ACC112 (cell line): Measurements from ENCODE around the gene AFF1.

Source experiments
- H2AFZ ChIP-seq: fragments of 200-600 bp; sonication (generic); one replicate; pipeline ENCODE4 v1.6.0; 2017; ENCODE audit warnings: antibody characterized with exemption, low read length; ENCODE audit not compliant: unreplicated experiment
- H3K27ac ChIP-seq: fragments of 200-600 bp; sonication (generic); 2 replicates; pipeline ENCODE4 v1.5.1; 2014; ENCODE audit warnings: low read depth, mild to moderate bottlenecking, antibody characterized with exemption, low read length, moderate library complexity
- H3K27me3 ChIP-seq: fragments of 200-600 bp; sonication (generic); 2 replicates; pipeline ENCODE4 v1.6.1; 2014; ENCODE audit warnings: mild to moderate bottlenecking, antibody characterized with exemption, low read length, moderate library complexity, mixed read lengths; ENCODE audit not compliant: insufficient read depth
- H3K36me3 ChIP-seq: fragments of 200-600 bp; sonication (generic); 2 replicates; pipeline ENCODE4 v1.6.1; 2016; ENCODE audit warnings: mild to moderate bottlenecking, antibody characterized with exemption, low read length, moderate library complexity, mixed read lengths; ENCODE audit not compliant: insufficient read depth
- H3K4me1 ChIP-seq: fragments of 200-600 bp; sonication (generic); one replicate; pipeline ENCODE4 v1.6.1; 2016; ENCODE audit warnings: low read length, mixed read lengths; ENCODE audit not compliant: insufficient read depth, unreplicated experiment, control insufficient read depth
- H3K4me3 ChIP-seq: fragments of 200-600 bp; sonication (generic); 2 replicates; pipeline ENCODE4 v1.5.1; 2014; ENCODE audit warnings: mild to moderate bottlenecking, low read depth, low read length
- H3K79me2 ChIP-seq: fragments of 200-600 bp; sonication (generic); one replicate; pipeline ENCODE4 v1.6.0; 2016; ENCODE audit warnings: low read length; ENCODE audit not compliant: control insufficient read depth, unreplicated experiment, insufficient read depth

The AFF1 gene

DNA sequence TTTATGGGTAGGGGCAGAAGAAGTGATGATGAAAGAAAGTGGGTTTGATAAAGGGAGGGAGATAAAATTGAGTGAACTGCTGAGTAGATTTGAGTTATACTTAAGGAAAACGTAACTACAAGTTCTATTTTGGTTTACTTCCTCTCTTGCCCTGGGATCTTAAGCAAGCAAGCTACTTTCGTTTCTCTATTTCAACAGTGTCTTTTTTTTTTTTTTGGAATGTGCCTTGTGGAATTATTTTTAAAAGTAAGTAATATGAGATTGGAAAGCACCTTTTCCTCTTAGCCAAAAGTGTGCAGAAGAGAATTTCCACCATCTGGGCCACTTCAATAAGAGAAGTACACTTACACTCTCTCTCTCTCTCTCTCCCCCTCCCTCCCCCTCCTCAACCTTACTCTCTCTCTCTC, 26.6 kb upstream of the AFF1 start:
- Histone ChIP-seq H3K79me2 (no peaks in the 10 kb centered on the region), H3K36me3 (no peaks in the 10 kb centered on the region), H3K4me3 (no peak overlapping the region), H2AFZ (peak overlapping the region; percentile 37), H3K4me1 (peaks cover 13% of the 10 kb centered on the region), H3K27ac (peak overlapping the region; percentile 46; the same call in 1 of the 2 replicates), H3K27me3 (no peaks in the 10 kb centered on the region)

GRCh38 chr4:86909546-86910295, 25.1 kb upstream of the AFF1 start:
- Histone ChIP-seq H3K79me2 (no peaks in the 10 kb centered on the region), H2AFZ (no peak overlapping the region), H3K4me3 (no peak overlapping the region), H3K27me3 (no peaks in the 10 kb centered on the region), H3K4me1 (peaks cover 13% of the 10 kb centered on the region), H3K27ac (no peak overlapping the region), H3K36me3 (no peaks in the 10 kb centered on the region)

- Histone ChIP-seq H2AFZ (no peak overlapping the region), H3K36me3 (no peaks in the 10 kb centered on the region), H3K4me1 (peaks cover 13% of the 10 kb centered on the region), H3K27me3 (no peaks in the 10 kb centered on the region), H3K4me3 (no peak overlapping the region), H3K27ac (no peak overlapping the region), H3K79me2 (no peaks in the 10 kb centered on the region)
These were observed 24.4 kb upstream of the AFF1 start for GRCh38 chr4:86910369-86910768.

DNA sequence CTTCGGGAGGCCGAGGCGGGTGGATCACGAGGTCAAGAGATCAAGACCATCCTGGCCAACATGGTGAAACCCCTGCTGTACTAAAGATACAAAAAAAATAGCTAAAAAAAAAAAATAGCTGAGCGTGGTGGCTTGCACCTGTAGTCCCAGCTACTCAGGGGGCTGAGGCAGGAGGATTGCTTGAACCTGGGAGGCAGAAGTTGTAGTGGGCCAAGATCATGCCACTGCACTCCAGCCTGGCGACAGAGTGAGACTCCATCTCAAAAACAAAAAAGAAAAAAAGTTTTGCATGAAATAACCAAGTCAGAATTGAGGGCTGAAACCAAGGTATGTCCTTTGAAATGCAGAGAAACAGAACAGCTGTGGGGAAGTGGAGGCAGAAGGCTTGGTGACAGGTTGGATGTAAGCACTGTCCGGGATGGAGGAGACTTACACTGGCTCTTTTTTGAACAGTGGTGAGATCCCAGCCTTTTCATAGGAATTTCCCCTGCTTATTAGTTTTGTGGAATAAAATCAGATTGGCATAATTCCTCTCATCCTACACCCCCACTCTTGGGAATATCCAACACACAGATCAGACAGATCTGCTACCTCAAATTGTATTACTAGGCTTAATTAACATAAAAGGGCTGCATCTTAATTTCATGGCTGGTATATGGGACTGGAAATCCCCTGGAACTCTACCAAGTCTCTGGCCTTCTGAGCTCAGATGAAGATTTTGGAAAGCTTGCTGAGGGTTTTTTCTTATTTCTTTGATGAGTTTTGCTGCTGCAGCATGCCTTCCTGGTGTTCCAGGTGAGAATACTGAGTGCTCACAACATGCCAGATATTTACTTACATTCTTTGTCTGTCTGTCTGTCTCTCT, 23.8 kb upstream of the AFF1 start:
- H3K27me3 ChIP-seq: no peaks in the 10 kb centered on the region
- H3K4me1 ChIP-seq: peaks cover 13% of the 10 kb centered on the region
- H3K4me3 ChIP-seq: no peak overlapping the region
- no peaks in the 10 kb centered on the region for H3K79me2 ChIP-seq
- H3K27ac ChIP-seq: no peak overlapping the region
- H3K36me3 ChIP-seq: no peaks in the 10 kb centered on the region
- no peak overlapping the region for H2AFZ ChIP-seq

DNA sequence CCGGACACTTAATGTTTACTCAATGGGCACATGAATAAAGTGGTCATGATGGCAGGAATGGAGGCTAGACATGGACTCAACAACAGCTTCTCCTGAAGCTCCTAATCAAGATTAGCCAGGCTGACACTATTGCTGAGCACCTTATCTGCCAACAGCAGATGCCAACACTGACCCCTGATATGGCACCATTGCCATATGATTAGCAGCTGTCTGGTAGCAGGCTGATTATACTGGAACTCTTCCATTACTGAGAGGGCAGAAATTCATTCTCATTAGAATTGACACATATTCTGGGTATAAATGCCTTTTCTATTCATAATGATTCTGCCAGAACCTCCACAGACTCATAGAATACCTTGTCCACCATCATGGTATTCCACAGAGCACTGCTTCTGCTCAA, 18.4 kb upstream of the AFF1 start:
- no peak overlapping the region for H3K4me3 ChIP-seq
- H3K36me3 ChIP-seq: 0 out of 2 replicates have a peak, but pooled peaks cover 3% of the 10 kb centered on the region
- no peaks in the 10 kb centered on the region for H3K27me3 ChIP-seq
- H3K79me2 ChIP-seq: no peaks in the 10 kb centered on the region
- no peak overlapping the region for H2AFZ ChIP-seq
- H3K4me1 ChIP-seq: peaks cover 36% of the 10 kb centered on the region
- no peak overlapping the region for H3K27ac ChIP-seq

DNA sequence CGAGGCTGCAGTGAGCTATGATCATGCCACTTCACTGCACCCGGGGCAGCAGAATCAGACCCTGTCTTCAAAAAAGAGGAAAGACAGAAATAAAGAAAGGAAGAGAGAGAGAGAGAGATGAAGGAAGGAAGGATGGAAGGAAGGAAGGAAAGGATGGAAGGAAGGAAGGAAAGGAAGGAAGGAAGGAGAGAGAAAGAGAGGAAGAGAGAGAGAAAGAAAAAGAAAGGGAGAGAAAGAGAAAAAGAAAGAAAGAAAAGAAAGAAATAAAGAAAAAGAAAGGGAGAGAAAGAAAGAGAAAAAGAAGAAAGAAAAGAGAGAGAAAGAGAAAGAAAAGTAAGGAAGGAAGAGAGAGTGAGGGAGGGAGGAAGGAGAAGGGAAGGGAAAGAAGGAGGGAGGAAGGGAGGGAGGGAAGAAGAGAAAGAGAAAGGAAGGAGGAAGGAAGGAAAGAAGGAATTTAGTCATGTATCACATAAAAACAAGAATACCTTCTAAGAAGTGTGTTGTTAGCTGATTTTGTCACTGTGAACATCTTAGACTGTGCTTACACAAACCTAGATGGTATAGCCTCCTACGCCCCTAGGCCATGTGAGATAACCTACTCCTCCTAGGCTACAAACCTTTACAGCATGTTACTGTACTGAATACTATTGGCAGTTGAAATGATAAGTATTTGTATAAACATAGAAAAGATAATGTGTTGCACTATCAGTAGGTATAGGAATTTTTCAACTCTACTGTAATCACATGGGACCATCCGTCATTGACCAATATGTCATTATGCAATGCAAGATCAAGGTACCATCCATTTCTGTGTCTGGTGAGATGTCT, 17.4 kb upstream of the AFF1 start:
- H3K4me1 ChIP-seq: peaks cover 43% of the 10 kb centered on the region
- H3K27me3 ChIP-seq: no peaks in the 10 kb centered on the region
- H3K4me3 ChIP-seq: no peak overlapping the region
- 0 out of 2 replicates have a peak, but pooled peaks cover 3% of the 10 kb centered on the region for H3K36me3 ChIP-seq
- peak overlapping the region; percentile 79; the same call in 1 of the 2 replicates for H3K27ac ChIP-seq
- H3K79me2 ChIP-seq: no peaks in the 10 kb centered on the region
- no peak overlapping the region for H2AFZ ChIP-seq

DNA sequence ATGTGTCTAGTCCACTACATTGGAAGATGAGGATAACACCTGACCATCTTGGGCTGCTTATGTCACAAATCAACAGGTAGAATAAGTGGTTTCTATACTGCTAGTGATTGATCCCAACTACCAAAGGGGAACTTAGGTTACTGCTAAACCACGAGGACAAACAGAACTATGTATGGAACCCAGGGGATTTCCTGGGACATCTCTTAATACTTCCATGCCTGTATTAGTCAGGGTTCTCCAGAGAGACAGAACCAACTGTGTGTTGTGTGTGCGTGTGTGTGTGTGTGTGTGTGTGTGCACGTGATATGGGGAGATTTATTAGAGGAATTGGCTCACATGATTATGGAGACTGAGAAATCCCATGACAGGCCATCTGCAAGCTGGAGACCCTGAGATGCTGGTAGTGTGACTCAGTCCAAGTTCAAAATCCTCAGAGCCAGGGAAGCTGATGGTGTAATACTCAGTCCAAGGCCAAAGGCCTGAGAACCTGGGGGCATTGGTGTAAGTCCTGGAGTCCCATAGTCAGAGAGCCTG, 16.2 kb upstream of the AFF1 start:
- Histone ChIP-seq H3K4me3 (no peak overlapping the region), H3K27ac (peak overlapping the region; percentile 79), H3K27me3 (no peaks in the 10 kb centered on the region), H3K4me1 (peaks cover 45% of the 10 kb centered on the region), H3K79me2 (no peaks in the 10 kb centered on the region), H2AFZ (peak overlapping the region; percentile 64), H3K36me3 (0 out of 2 replicates have a peak, but pooled peaks cover 3% of the 10 kb centered on the region)

GRCh38 chr4:86919561-86920223, 15.1 kb upstream of the AFF1 start:
- H3K27me3 ChIP-seq: no peaks in the 10 kb centered on the region
- peaks cover 54% of the 10 kb centered on the region for H3K4me1 ChIP-seq
- no peaks in the 10 kb centered on the region for H3K79me2 ChIP-seq
- H3K4me3 ChIP-seq: no peak overlapping the region
- 0 out of 2 replicates have a peak, but pooled peaks cover 3% of the 10 kb centered on the region for H3K36me3 ChIP-seq
- no peak overlapping the region for H2AFZ ChIP-seq
- peak overlapping the region; percentile 79 for H3K27ac ChIP-seq

DNA sequence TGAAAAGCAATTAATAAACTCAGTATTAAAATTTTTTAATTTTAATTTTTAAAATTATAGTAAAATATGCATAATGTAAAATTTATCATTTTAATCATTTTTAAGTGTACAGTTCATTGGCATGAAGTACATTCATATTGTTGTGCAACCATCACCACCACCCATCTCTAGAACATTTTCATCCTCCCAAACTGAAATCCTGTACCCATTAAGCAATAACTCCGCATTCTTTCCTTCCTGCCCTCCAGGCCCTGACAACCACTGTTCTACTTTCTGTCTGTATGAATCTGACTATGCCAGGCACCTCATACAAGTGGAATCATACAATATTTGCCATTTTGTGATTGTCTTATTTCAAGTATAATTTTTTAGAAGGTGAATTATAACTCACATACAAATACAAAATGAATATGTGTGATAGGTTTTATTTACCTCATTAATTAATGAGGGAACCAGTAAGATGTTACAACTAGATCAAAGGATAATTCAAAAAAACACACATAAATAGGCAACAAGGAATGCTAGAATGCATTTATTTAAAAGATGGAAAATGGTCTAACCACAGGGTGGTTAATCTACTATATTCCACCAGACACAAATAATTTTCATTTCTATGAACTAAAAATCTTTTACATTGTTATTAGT, 13.1 kb upstream of the AFF1 start:
- Histone ChIP-seq H3K27me3 (no peaks in the 10 kb centered on the region), H3K27ac (peak overlapping the region; percentile 79), H3K79me2 (no peaks in the 10 kb centered on the region), H2AFZ (no peak overlapping the region), H3K4me1 (peaks cover 73% of the 10 kb centered on the region), H3K36me3 (0 out of 2 replicates have a peak, but pooled peaks cover 3% of the 10 kb centered on the region), H3K4me3 (no peak overlapping the region)
